ENCODE measurements around the gene RUNX1.

The RUNX1 gene

GRCh38 chr21:35036465-35037383, 12.4 kb downstream of the RUNX1 start:
- DNase-seq (ENCODE audit: low read depth in 3 of 3) = no peak

DNA sequence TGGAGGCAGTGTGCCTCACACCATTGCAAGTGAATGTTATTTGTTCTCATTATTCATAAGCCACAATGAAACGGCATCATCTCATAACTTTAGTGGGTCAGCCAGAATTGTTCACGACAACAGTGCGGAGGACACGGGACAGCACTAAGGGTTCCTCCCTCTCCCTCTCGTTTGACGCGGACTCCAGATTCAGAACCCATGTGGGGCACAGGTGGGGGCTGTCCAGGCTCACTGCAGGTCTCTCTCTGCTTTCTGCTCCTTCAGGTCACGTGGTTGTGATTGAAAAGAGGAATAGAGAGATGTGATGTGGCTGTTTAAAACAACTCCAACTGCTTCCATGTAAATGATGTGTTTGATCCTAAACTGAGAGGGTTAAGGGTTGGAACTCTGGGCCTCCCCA, 13.5 kb downstream of the RUNX1 start:
- no peak for DNase-seq (ENCODE audit: low read depth in 3 of 3)

- no peak for DNase-seq (ENCODE audit: low read depth in 3 of 3)
Observed at GRCh38 chr21:35035116-35035515, 14.0 kb downstream of the RUNX1 start.

GRCh38 chr21:35034203-35034926, 14.7 kb downstream of the RUNX1 start:
- no peak for DNase-seq (ENCODE audit: low read depth in 3 of 3)

DNA sequence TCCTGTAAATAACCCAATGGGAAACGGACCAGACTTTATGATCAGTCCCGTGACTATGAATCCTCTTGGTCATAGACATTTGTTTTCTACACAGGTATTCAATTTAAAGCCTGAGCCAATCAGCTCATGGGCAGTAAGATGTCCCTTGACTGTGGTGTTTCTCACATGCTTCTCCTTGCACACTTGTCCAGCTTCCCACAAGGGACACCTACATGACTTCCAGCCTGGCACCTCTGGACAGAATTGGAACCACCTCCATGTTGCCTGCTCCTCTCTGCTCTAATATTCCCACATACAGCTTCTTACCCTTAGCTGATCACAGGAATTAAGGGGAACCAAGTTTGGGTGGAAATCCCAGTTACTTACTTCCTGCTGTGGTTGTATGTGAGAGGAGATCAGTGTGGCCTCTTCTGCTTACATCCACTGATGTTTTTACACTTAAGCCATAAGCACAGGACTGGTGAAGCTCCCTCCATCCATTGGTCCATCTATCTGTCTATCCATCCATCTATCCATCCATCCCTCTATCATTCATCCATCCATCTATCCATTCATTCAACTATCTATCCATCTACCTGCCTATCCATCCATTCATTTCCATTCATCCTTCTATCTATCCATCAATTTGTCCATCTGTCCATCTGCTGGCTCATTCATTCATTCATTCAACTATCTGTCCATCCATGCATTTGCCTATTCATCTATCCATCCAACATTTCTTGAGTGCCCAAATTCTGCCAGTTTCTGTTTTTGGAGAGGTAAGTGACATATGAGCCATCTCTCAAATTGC, 16.4 kb downstream of the RUNX1 start:
- DNase-seq (ENCODE audit: low read depth in 3 of 3) = no peak

GRCh38 chr21:35028451-35028978, 20.6 kb downstream of the RUNX1 start:
- DNase-seq (ENCODE audit: low read depth in 3 of 3) = no peak

GRCh38 chr21:35027563-35028450, 21.3 kb downstream of the RUNX1 start:
- no peak for DNase-seq (ENCODE audit: low read depth in 3 of 3)

GRCh38 chr21:35026617-35027562, 22.2 kb downstream of the RUNX1 start:
- peak; percentile 54 to 71 (median 64) for DNase-seq (ENCODE audit: low read depth in 3 of 3)

GRCh38 chr21:35026153-35026500, 23.0 kb downstream of the RUNX1 start:
- DNase-seq (ENCODE audit: low read depth in 3 of 3) = no peak

- DNase-seq (ENCODE audit: low read depth in 3 of 3) = no peak
Observed at GRCh38 chr21:35025206-35026152, 23.6 kb downstream of the RUNX1 start.

DNA sequence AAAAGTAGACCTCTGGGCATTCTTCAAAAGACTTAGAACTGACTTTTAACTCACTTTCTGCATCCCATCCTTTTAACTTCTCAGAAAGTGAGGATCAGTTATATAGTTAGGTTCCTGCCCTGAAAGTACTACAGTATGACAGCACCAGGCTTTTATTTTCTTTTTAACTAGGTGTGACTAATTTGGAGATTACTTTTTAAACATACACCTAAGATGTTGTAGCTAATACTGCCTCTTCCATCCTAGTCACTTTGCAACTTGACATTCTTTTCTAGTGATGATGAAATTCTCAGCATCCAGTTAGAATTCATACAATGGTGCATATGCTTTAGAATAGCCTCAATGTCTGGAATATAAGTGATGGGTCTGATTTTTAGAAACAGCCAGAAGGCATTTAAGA, 24.6 kb downstream of the RUNX1 start:
- no peak for DNase-seq (ENCODE audit: low read depth in 3 of 3)

DNA sequence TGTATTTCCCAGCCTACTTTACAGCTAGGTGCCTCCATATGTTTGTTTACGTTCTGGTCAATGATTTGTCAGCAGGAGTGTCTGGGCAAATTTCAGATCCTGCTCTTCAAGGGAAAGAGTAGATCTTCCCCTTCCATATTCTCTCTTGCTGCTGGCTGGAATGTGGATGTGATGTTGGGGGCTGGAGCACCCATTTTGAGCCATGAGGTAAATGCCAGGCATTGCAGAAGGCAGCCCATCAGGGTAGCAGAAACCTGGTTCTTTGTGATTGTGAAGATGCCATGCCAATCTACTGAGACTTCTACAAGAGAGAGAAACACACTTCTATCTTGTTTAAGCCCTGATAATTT, 25.1 kb downstream of the RUNX1 start:
- no peak for DNase-seq (ENCODE audit: low read depth in 3 of 3)

DNA sequence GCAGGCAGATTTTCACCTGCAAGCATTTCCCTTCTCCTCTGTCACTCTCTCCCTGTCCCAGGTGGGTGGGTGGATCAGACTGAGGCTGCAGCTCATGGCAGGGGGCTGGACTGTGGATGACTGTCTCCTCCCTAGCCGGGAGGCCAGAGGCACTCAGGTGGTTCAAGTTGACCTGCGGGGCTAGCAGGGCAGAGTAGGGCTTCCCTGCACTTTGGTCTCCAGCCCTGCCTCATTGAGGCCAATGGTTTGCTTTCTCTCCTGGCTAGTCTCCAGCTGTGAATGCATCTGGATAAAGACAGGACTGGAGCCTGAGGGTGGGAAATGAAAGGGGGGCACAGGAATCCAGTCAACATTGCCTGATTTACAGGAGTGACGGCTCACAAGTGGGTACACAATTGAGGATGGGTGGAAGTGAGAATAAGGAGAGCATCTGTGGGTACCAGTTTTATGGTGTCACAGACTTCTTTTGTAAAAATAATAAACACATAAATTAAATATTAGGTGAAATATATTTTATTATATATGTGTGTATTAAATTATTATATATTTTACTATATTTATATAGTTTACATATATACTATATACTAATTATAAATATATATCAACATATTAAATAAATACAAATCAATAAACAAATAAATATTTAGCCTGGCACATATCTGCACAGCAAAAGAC, 25.6 kb downstream of the RUNX1 start:
- no peak for DNase-seq (ENCODE audit: low read depth in 3 of 3)

DNA sequence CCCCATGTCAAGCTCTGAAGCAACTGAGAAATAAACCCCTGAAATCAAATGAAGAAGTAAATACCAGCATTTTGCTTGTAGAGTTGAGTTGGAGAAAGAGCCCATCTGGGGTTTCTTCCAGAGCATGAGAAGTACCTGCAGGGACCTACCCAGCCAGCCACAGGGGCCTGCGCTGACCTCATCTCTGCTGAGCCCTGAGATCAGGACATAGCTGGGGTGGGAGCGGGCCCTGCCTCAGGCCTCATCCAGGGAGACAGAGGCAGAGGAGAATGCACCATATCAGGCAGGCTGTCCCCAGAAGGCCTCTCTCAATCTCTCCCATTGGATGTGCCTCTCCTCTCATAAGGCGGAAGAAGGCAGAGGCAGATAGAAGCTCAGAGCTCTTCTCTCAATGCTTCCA, 27.6 kb downstream of the RUNX1 start:
- no peak for DNase-seq (ENCODE audit: low read depth in 3 of 3)

GRCh38 chr21:35020902-35021301, 28.2 kb downstream of the RUNX1 start:
- no peak for DNase-seq (ENCODE audit: low read depth in 3 of 3)

DNA sequence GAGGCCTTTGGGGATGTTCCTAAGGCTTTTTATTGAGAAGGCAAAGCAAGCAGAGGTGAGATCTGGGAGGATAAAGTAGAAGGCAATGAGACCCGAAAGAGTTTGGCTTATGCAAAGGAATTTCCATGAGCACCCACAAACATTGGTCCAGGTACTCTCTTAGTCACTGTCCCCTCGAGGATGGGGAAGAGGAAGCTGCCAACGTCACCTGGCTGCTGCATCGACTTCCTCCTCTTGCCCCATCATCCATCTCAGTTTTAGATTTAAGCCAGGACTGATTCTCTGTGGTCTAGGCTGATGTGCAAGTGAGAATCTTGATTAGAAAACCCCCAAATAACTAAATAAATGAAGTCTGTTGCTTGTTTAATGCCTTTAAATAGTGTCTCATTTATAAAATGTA, 28.7 kb downstream of the RUNX1 start:
- no peak for DNase-seq (ENCODE audit: low read depth in 3 of 3)

GRCh38 chr21:35019631-35020032, 29.5 kb downstream of the RUNX1 start:
- DNase-seq (ENCODE audit: low read depth in 3 of 3) = no peak

- DNase-seq (ENCODE audit: low read depth in 3 of 3) = no peak
Observed at GRCh38 chr21:35017256-35017655, 31.8 kb downstream of the RUNX1 start.

Measured in stimulated activated CD4-positive, alpha-beta T cell treated with anti-CD3 and anti-CD28 coated beads, TNF-alpha, amount 100 ng/mL, for 4 hours (primary cell).